Measurements from ENCODE around the gene RCC2.

Gene RCC2

DNA sequence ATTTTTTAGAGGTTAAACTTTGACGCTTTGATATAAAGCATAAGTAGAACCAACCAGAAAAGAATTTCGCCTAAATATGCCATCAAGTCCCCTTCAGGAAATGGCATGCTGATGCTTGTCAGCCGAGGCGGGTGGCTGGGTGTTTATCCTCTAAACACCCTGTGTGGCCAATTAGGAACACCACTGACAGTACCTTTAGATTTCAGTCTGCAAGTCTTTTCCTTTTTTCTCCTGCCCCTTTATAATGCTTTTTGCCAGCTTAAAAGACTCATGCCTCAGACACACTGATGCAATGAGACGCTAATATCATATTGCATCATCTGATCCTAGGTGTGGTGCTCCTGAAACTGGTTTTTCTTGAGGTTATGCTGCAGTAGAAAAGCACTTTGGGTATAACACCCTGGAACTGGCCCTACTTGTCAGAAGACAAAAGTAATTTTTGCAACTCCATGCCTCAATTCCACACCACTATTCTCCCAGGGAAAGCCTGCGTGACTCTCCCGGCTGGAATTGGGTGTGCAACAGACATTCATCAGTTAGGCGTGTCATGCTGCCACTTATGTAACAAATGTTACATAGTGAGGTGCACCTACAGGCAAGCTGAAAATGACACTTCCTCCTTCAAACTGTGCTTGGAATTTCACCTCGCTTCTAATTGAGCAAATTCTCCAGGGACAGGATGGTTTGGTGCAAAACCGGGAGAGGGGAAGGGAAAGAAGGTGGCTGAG is 2.0 kb upstream of the RCC2 start:
- DNase-seq = peak; percentile 48

DNA sequence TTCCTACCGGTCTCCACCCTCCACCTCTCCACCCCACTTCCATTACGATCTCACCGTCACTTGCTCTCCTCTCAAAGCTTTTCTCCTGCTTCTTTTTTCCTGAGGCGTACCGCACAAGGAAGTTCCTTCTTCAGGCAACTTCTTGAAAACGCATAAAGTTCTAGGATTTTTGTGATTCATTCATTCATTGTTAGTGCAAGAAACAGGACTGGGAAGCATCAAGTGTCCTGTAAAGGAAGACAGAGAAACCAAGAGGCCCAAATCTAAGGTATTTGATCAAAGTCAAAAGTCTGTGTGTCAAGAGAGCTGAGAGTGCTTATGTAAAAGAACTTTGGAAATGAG is 1.3 kb upstream of the RCC2 start:
- no peak for DNase-seq

DNA sequence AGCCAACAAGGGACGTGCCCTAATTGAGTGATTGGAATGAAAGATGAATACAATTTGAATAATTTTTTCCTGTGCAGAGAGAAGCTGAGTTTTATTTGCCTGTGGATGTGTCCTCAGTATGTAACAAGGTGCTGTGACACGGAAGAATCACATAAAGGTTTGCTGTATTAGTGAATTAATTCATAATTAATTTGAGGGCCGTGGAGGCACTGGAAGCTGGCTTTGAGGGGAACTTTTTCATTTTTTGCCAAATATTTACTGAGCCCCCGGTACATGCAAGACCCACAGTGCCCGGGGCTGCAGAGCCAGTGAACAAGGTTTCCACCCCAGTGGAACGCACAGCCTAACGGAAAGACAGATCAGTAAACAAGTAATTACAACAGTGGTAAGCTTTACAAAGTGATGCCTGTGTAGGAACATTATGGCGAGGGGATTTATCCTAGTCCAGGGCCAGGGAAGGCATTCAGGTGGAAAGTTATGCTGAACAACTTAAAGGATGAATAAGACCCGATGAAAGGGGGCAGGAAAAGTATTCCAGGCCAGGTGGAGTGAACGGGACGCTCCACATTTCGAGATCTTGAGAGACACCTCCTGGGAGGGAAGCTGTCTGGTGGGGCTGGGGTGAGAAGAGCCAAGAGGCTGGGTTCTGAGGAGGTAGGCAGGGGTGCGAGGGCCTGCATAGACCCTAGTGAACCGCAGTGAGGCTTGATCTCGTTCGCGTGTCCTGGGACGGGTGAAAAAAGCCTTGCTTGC is 773 bp upstream of the RCC2 start:
- DNase-seq = no peak

DNA sequence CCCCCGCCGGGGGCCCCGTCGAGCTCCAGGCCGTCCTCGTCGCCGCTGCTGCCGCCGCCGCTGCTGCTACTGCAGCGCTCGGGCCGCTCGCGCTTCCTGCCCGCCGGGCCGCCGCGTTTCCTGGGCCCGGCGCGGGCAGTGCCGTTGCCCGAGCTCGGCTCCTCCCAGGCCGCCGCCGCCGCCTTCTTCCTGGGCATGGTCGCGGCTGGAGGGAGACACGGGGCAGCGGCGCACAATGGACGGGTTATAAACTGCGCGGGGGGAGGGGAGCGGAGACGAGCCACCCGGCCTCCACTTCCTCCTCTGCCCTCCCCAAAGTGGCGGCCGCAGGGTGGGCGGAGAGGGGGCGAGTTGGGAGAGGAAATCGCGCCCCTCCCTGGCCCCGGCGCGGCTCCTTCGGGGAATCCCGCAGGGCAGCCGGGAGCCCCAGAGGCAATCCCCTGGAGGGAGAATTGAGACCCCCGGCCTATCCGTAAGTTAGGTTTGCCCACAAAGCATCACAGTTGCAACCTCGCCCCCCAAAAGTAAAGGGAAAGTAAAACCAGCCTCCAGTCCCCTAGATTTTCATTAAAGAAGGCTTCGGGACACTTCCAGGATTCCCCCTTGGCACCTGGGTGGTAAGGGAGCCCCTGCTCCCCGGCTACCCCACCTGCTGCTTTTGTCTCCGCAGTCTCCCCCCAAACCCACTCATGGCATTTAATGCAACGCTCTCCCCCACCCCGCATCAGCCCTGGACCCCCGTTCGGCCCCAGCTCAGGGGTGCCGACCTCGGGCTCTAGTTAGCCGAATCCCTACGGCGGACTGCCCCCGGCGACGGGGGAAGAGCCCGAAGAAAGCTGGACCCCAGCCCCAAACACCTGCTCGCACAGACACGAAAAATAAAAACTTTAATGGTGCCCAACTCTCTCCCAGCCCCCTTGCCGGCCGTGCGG is 893 bp downstream of the RCC2 start:
- DNase-seq = peak; percentile 77

DNA sequence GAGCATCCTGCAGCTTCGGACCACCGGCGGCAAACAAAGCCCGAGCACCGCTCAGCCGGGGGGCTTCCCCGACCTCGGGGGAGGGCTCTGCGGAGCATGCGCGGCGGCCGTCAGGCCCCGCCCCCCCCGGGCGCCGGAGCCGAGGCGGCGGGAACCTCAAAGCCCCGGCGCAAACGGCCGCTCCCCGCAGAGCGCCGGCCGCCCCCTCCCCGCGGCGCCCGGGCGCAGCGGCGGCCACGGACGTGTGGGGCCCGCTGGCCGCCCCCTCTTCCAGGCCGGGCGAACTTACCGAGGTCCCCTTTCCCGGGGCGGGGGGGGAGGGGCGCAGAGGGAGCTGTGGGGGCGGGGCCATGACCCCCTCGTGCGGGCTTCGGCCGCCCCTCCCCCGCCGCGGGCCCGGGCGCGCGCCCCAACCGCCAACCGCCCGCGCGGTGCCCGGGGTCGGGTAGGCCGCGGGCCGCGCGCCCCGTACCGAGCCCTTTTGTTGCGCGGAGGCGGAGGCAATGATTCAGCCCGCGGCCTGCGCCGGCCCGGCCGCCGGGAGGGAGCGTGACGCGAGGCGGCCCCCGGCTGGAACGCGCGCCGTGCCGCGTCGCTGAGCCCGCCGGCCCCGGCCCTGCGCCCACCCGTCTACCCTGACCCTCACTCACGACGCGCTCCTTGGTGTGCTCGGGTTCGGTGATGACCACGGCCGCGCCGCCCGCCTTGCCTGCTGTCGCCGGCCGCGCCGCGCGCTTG is 1.7 kb downstream of the RCC2 start:
- DNase-seq = peak; percentile 48

DNA sequence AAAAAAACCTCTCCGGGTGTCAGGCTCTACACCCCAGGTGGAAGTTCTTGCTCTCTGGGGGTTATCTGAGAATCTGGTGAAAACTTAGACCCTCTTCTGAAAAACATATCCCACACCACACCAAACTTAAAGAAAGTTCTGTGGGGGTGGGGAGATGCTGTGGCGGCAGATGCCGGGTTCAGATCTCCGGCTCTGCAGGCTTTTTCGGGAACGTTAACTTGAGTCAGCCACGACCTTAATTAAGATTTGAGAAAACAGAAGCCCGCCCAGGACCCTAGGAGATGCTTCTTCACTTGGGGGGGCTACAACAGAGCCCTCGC is 2.3 kb downstream of the RCC2 start:
- DNase-seq = no peak

DNA sequence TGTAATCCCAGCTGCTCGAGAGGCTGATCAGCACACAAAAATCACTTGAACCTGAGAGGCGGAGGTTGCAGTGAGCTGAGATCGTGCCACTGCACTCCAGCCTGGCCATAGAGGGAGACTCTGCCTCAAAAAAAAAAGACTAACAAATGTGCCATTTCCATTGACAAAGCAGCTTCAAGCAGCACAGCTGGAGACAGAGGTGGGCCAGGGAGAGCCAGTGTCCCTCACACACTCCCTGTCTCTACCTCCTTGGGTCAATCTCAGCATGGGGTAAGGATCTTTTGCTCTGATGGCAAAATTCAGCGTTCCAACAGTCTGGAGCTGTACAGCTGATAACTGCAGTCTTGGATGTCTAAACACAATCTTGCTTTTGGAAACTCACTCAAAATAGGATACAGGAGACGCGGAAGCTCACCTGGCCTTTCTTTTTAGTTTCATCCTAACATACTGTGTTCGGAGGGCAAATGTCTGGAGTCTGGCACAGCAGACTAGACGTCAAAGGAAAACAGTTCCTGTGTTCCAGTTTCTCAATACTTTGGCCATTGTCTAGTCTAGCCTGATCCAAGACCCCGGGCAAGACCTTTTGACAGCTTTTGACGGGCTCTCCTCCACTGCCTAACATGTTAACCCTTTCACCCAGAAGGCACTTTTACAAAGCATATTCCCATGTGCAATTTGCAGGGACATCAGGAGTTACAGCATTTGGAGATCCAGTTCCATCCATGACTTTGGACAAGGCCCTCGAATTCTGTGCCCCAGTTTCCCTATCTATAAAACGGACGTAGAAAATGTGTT is 2.9 kb downstream of the RCC2 start:
- DNase-seq = no peak

DNA sequence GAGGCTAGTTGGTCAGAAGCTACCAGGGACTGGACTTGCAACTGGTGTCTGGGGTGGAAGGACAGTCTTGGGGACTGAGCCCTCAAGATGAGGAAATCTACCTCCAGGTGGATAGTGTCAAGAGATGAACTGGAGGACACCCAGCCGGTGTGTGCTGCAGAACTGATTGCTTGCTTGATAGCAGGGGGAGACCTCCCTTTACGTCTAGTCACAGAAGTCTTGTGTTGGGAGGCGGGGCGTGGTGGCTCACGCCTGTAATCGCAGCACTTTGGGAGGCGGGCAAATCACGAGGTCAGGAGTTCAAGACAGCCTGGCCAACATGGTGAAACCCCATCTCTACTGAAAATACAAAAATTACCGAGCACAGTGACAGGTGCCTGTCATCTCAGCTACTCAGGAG is 4.9 kb downstream of the RCC2 start:
- no peak for DNase-seq

DNA sequence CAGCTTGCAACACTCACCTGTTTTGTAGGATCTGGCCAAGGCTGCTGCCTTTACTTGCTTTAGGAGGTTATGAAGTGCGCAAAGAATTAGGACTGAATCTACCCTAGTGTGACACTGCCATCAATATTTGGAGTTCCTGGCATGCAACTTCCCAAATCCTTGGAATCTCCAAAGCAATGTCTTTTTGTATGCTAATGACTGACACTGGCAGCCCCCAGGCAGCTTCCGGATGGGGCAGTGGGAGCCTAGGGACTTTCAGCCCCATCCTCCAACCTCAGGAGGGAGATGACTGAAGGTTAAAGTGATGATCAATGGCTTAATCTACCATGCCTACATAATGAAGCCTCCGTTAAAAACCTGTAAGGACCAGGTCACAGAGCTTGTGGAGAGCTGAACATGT is 5.5 kb downstream of the RCC2 start:
- DNase-seq = no peak

DNA sequence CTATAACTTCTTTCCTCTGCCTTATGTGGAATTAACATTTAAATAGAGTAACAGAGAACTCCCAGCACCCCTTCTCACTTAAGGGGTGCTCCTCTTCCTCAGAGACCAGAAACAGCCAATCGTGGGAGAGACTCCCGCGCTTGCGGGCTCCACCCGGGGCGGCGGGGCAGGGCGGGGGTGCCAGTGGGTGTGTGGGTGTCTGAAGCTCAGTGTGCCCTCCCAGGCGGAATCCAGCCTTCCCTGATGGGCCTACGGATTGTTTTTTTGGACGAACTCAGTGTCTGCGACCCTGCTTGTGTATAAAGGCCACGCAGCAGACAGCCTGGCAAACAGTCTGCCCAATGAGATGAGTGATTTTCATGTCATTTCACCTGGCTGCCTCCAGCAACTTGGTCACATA is 6.2 kb downstream of the RCC2 start:
- DNase-seq = no peak

DNA sequence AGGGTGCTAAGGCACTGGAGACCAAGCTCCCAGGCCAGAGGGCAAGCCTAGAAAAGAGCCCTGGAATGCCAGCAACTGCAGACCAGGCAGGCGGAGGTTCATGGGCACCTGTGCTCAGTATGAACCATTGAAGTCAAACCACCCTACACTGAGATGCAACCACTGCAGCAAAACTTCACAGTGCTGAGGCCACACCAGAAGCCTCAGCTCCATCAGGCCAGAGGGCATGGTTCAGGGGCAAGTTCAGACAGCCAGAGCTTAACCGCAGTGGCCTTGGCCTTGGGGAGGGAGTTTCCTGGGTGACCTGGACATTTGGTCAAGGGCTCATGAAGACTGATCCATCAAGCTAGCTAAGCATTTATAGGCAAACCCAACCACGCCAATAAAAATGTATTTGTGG is 7.1 kb downstream of the RCC2 start:
- no peak for DNase-seq

DNA sequence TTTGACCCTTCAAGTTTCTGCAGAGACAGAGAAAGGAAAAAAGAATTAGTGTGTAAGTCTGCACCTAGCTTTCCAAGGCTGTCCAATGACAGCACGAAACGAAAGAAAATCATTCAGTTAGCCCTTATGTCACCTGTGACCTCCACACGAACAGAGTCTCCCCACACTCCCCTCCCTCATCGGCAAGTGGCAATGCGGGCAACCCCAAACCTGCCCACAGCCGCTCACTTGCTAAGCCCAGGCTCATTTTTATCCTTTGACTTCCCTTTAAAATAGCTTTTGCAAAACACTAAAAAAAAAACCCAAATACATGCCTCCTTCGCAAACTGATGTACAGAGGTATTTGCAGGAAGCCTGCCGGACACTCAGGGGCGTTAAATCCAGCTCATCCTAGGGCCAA is 10.3 kb downstream of the RCC2 start:
- no peak for DNase-seq

DNA sequence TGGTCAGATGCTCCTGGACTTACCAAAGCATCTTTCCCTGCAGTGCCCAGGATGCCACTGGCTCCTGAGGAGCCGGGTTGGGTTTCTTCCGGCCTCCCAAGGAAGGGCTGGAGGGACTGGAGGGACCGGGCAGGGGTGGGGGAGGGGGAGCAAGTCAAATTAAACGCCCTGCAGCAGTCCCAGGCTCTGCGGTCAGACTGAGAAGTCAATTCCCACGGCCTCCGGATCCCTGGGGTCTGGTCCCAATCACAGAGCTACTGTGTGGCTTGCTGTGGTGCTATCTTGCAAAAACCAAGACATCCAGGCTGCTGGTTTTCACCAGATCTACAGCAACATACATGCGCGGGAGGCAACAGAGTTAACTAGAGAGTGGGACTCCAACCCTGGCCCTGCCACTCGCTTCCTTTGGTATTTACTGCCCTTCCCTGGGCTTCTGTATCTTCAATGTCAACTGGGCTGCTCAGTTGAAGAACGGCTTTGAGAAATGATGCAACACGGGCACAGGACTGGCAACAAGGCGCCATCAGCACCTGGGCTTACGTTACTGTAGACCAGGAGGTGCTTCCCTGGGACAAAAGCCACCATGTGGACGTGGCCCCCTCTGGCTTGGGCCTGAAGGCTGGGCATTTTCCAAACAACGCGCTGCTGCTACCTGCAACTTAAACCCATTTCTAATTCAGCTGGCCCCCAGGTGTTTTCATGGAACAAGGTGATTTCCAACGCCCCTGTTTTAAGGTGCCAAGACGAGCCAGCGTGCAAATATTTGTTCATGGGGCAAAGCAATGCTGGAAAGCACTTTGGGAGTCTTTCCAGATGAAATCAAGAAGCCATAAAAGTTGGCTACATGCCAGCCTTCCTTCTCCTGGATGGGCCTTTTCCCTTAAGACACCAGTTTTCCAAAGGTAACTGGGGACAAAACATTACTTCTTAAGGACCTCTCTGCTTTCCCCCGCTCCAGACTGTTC is 11.5 kb downstream of the RCC2 start:
- DNase-seq = no peak

DNA sequence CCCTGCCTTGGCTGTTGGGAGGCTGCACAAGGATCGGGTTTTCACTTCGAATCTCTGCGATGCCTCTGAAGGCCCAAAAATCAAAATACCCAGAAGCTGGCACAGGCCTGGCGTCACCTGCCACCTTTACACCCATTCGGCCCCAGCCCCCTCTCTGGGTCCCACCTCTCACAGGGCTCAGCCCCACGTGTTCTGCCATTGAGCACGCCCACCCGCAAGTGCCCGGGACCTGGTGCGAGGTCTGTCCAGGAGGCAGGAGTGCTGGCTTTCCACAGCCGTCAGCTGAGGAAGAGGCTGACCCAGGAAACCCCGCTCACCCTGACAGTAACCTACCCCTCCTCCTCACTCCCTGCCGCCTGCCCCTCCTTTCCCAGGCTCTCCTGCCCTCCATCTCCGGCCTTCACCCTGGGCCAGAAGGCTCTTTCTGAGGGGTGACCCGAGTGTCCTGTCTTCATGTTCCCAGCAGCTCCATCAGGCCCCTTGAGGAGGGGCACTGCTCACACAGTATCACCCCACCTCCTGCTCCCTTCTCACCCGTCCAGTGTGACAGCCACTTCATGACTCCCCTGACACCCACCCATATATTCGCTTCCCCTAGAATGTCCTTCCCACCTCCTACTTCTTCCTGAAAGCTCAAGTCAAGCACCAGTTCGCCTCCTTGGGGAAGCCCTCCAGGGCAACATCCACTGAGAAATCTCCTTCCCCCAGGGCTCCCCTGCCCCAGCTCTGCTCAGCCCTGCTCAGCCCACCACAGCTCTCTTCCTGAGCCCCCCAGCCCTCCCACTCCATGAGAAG is 13.5 kb downstream of the RCC2 start:
- DNase-seq = no peak

DNA sequence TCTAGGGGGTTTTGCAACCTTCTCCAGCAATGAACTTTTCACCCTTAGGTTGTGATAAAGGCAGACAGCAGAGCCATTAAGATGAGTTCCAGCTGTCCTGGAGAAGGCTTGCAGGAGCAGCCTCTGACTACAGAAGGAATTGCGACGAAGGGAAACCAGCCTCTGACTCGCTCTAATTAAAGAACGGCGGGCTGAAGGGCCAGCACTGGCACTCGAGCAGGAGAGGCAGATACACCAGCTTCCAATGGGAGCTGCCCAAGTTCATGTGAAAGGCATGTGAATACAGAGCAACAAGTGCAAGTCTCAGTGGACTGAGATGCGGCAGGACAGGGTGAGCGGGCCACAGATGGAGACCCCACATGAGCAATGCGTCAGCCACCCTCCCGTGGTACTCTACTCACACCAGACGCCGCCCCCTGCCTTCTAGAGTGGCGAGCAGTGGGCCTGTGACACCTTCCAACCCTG is 15.7 kb downstream of the RCC2 start:
- DNase-seq = no peak

DNA sequence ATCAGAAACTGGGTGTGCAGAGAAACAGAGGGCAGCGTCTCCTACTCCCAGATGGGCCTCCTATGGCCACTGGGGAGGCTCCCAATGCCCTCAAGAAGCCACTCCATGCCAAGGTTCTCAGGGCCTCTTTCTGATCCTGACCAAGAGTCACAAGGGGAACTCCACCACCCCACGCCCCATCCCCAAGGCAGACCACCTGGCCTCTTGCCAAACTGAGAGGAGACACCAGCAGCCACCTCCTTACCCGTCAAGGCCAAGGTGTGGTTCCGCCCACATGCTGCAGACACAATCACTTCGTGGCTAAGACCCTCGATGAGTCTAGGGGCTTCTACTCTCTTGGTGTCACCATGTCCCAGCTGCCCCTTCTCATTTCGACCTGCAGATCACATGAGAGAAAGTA is 17.0 kb downstream of the RCC2 start:
- DNase-seq = no peak

DNA sequence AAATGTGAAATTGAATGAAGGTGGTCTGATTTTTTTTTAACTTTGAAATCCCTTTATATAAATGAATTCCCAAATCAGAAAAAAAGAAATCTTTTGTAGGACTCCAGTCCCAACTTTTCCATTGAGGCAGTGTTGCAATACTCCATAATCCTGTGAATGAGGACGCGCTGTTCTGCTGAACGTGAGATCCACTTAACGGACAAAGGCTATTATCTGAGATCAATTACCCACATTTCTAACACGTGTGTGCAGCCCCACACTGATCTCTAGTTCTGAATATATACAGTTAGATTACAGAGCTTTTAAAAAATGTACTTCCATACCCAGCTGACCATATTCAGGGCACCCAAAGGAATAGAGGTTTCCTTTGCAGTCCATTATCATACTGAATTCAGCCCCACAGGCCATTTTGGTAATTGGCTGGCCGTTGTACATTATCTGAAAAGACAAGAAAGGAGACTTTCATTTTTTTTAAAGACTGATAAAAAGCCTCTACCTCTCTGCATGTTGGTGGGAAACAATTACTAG is 19.0 kb downstream of the RCC2 start:
- no peak for DNase-seq

DNA sequence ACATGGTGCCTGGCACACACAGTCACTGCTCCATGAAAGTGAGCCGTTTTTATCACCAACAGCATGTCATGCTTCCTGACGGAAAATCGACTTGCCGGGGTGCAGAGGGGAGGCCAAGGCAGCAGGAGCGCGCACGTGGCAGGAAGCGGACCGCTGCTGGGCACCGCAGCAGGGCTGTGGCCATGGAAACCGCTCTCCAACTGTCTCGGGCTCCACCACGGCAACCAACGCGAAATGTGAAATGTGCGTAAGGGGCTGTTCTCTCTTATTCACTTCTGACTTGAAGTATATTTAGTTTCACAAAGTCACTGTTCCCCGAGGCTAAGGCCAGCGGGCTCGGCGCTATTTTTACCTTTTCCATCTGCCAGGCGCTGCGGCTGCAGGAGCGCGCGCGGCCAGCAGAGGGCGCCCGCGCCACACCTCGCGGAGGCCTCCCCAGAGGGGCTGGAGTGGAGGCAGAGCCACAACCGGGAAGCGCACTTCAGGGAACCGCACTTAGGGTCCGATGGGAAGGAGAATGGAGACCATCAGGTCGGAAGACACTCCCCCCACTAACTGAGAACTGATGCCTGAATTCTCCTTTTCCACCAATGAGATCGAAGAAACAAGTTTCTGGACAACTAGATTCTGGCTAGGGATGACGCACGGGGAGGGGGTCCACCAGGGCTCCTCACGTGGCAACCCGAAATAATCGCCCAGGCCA is 19.7 kb downstream of the RCC2 start:
- DNase-seq = peak; percentile 55

DNA sequence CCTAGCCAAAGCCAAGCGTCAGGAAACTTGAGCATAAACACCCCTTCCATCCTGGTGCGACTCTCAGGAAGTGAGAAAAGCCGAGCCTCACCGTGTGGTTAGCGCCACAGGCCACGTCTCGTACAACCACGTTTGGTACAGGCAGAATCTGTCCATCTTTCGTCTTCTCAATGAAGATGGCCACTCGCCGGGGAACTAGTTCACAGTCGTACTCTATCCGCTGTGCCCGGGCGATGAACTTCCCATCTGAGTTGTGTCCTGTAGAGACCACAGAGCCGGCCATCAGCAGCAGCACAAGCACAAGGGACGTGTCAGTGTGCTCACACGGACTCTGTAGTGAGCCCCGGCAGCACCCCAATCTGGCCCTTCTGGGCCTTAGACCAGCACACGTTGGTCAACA is 23.1 kb downstream of the RCC2 start:
- DNase-seq = no peak

Data from activated CD4-positive, alpha-beta T cell treated with anti-CD3 and anti-CD28 coated beads, Interleukin-2, amount 50 U/mL, for 16 hours (primary cell).